ENCODE measurements around the gene KTN1.

- TF ChIP-seq CTCF (IDR thresholded peaks at IDR 0.05) (no peak), POLR2A (IDR thresholded peaks at IDR 0.05) (no peak), EP300 (IDR thresholded peaks at IDR 0.05) (no peak)
Observed at GRCh38 chr14:55641290-55641689, 61.3 kb downstream of the KTN1 start.

Data from tibial nerve (tissue), 4 donors.